Measurements from ENCODE around the gene TC2N. TPM values are rescaled to one million over a fixed set of nuclear protein-coding genes. Genes with fewer than 3 reads are reported as not detected.
A peak's percentile ranks its signal among the peaks of the same experiment; 100 is the strongest.
"Not testable (repeated sequence)": the region's sequence is repeated elsewhere in the genome, so short reads cannot be mapped to it uniquely, and the experiment has no call there.

The TC2N gene
- total RNA-seq, 1 donor, result 133 TPM

- Histone ChIP-seq H3K4me1 (ENCODE audit: insufficient read depth, low read length) (peaks cover 56% of the 10 kb centered on the region), H3K4me3 (ENCODE audit: low read length) (no peak overlapping the region), H3K9me3 (ENCODE audit: low read depth, low read length) (no peaks in the 10 kb centered on the region), H3K27me3 (ENCODE audit: insufficient read depth, low read length) (no peaks in the 10 kb centered on the region)
Measured at GRCh38 chr14:91862417-91862816, 4.9 kb downstream of the TC2N start.

DNA sequence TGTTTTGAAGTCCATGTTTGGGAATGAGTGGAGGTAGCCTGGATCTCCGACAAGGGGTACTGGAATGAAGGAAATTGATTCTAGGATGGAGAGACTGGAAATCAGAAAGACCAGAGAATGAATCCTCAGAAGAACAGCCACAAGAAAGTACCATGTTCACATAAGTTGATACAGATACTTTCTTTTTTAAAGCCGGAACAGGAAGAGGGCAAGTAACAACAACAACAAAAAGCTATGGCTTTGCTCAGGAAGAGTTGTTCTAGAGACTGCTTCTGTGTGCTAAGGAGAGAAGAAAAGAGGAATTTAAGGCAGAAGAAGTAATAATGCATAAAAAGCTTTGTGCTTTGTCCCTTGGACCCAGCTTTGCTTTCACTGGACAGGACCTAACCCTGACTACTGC lies 6.2 kb downstream of the TC2N start:
- Histone ChIP-seq H3K27me3 (ENCODE audit: insufficient read depth, low read length) (no peaks in the 10 kb centered on the region), H3K9me3 (ENCODE audit: low read depth, low read length) (no peaks in the 10 kb centered on the region), H3K4me1 (ENCODE audit: insufficient read depth, low read length) (peaks cover 65% of the 10 kb centered on the region), H3K4me3 (ENCODE audit: low read length) (no peak overlapping the region)

DNA sequence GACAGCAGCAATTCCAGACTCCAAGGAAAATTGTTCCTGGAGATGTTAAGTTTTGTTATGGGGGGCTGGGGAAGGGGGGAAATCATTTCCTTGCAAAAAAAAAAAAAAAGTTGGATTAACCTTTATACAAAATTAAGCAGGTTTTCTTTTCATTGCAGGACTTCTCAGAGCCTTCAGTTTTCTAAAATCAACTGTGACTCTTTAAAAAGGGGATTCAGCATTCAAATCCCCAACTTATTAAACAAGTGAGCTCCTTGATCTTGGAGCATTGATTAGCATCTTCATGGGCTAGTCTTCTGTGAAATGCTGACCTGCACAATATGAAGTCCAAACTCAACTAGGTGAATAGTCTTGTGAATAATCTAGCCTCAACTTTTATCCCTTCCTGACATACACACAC lies 7.1 kb downstream of the TC2N start:
- no peaks in the 10 kb centered on the region for H3K9me3 ChIP-seq (ENCODE audit: low read depth, low read length)
- H3K27me3 ChIP-seq (ENCODE audit: insufficient read depth, low read length), result no peaks in the 10 kb centered on the region
- no peak overlapping the region for H3K4me3 ChIP-seq (ENCODE audit: low read length)
- peaks cover 73% of the 10 kb centered on the region for H3K4me1 ChIP-seq (ENCODE audit: insufficient read depth, low read length)

DNA sequence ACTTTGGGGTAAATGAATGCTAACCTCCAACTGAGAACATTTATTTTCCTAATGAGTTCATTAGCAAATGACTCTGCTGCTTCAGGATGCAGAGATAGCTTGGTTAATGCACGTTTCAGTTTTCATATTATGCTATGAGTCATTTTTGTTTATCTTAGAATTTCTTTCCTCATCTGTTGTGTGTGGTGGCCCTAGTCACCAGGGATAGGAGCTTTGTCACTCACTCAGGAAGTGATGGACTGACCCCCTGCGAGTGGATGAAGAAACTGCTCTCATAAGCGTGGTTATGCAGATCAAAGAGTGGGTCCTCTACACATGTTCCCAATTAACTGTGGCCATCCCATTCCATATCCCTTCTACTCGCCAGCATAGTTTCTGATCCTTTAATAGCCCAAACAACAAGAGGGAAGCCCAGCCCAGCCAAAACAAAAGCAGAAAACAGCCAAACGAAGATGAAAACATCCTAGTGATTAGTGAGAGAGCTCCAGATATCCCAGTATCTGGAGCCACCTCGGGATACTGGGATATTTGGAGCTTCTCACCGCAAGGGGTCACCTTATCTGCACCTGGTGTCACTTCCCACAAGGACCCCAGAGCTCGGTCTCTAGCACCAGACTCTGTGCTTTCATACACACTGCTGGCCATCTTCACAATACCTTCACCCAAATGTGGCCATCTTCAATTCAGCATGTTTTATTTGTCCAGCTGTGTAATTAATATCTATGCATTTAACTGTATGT lies 8.6 kb downstream of the TC2N start:
- no peaks in the 10 kb centered on the region for H3K9me3 ChIP-seq (ENCODE audit: low read depth, low read length)
- peaks cover 70% of the 10 kb centered on the region for H3K4me1 ChIP-seq (ENCODE audit: insufficient read depth, low read length)
- H3K27me3 ChIP-seq (ENCODE audit: insufficient read depth, low read length), result no peaks in the 10 kb centered on the region
- H3K4me3 ChIP-seq (ENCODE audit: low read length), result no peak overlapping the region

GRCh38 chr14:91857614-91858013 lies 9.7 kb downstream of the TC2N start:
- H3K4me1 ChIP-seq (ENCODE audit: insufficient read depth, low read length), result peaks cover 65% of the 10 kb centered on the region
- H3K27me3 ChIP-seq (ENCODE audit: insufficient read depth, low read length), result no peaks in the 10 kb centered on the region
- no peak overlapping the region for H3K4me3 ChIP-seq (ENCODE audit: low read length)
- H3K9me3 ChIP-seq (ENCODE audit: low read depth, low read length), result no peaks in the 10 kb centered on the region

GRCh38 chr14:91854327-91854934 lies 12.9 kb downstream of the TC2N start:
- Histone ChIP-seq H3K4me3 (ENCODE audit: low read length) (no peak overlapping the region), H3K27me3 (ENCODE audit: insufficient read depth, low read length) (no peaks in the 10 kb centered on the region), H3K4me1 (ENCODE audit: insufficient read depth, low read length) (peaks cover 40% of the 10 kb centered on the region), H3K9me3 (ENCODE audit: low read depth, low read length) (no peaks in the 10 kb centered on the region)

DNA sequence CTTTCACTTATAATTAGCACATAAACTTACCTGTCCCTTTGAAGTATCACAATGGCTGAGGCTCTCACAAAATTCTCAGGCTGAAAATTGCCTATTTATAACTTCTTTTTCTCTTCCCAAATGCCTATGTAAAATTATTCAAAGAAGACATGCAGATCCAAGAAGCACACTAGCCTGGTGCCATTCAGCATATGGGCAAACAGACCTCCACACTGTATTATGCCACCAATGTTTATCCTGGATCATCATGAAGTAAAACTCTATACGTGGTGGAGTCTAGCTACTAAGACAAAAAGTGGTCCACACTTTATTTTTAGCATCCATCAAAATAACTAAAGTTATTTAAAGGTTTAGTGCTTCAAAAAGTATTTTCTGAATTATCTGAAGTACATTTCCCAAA lies 15.8 kb downstream of the TC2N start:
- Histone ChIP-seq H3K27me3 (ENCODE audit: insufficient read depth, low read length) (no peaks in the 10 kb centered on the region), H3K9me3 (ENCODE audit: low read depth, low read length) (no peaks in the 10 kb centered on the region), H3K4me1 (ENCODE audit: insufficient read depth, low read length) (peaks cover 30% of the 10 kb centered on the region), H3K4me3 (ENCODE audit: low read length) (no peak overlapping the region)

DNA sequence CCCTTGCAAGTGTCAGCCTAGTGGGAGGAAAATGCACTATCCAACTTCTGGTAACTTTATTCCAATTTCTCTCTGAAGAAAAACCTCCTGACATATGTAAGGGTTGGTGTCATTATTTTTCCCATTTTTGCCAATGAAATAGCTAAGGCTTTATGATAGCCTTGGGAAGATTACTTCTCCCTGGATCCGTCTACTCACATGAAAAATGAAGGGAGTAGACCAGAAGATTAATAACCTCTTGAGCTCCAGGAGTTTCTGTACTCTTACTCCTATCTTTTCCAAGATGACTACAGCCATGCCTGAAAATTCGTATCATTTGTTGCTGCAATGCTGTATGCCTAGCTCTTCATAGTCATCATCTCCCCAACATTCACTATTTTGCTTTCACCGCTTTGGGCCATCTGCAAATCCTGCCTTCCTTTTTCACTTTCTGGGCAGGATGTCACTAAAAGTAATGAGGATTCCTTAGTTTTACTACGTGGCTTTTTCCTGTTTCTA lies 18.8 kb downstream of the TC2N start:
- no peak overlapping the region for H3K4me3 ChIP-seq (ENCODE audit: low read length)
- H3K9me3 ChIP-seq (ENCODE audit: low read depth, low read length), result no peaks in the 10 kb centered on the region
- H3K4me1 ChIP-seq (ENCODE audit: insufficient read depth, low read length), result peaks cover 20% of the 10 kb centered on the region
- H3K27me3 ChIP-seq (ENCODE audit: insufficient read depth, low read length), result no peaks in the 10 kb centered on the region

DNA sequence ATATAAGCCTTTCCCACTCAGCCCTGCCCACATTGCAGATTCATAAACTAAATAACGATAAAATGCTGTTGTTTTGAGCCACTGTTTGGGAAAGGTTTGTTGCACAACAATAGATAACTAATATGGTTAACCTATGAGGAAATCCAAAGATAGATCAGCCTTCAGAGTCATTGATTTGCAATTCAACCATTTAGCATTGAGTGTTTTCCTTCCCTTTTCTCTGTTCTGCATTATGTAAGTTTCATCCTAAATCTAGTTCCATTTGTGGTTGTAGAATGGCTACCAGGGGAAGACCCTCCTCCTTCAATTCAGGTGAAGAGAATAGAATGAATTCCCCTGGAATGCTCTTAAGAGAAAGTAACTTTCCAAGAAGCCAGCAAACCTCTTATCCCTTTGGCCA lies 19.6 kb downstream of the TC2N start:
- Histone ChIP-seq H3K27me3 (ENCODE audit: insufficient read depth, low read length) (no peaks in the 10 kb centered on the region), H3K4me3 (ENCODE audit: low read length) (no peak overlapping the region), H3K4me1 (ENCODE audit: insufficient read depth, low read length) (peaks cover 25% of the 10 kb centered on the region), H3K9me3 (ENCODE audit: low read depth, low read length) (no peaks in the 10 kb centered on the region)

DNA sequence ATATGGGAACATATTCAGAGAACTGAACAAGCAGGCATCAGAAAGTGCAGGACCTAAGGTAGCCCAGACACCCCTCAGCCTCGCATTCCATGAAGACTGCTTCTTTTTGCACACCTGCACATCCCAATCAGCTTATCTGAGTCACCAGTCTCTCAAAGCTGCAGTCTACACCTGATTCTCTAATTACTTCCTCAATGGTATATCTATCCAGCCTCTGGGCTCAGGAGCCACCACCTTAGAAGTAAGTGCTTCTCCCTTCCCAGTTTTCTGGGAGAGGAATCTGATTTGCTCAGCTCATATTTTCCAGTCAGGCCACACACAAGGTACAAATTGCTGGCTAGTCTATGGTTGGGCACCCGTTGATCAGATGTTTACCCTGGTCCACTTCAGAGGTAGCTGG lies 21.7 kb downstream of the TC2N start:
- H3K9me3 ChIP-seq (ENCODE audit: low read depth, low read length), result no peaks in the 10 kb centered on the region
- no peaks in the 10 kb centered on the region for H3K27me3 ChIP-seq (ENCODE audit: insufficient read depth, low read length)
- peaks cover 33% of the 10 kb centered on the region for H3K4me1 ChIP-seq (ENCODE audit: insufficient read depth, low read length)

DNA sequence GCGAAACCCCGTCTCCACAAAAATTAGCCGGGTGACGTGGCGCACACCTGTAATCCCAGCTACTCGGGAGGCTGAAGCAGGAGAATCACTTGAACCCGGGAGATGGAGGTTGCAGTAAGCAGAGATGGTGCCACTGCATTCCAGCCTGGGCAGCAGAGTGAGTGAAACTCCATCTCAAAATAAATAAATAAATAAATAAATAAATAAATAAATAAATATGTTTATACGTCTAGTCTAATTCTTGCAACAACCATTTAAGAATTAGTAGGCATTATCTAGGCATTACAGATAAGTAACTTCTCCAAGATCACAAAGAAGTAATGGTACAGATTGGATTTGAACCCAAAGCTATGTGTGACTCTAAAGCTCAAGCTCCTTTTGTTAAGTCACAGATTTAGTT lies 22.3 kb downstream of the TC2N start:
- H3K4me3 ChIP-seq (ENCODE audit: low read length); H3K9me3 ChIP-seq (ENCODE audit: low read depth, low read length); H3K27me3 ChIP-seq (ENCODE audit: insufficient read depth, low read length): not testable (repeated sequence)
- H3K4me1 ChIP-seq (ENCODE audit: insufficient read depth, low read length), result peaks cover 33% of the 10 kb centered on the region

More for the DNA sequence above, 21.7 kb downstream of the TC2N start:
- no peak overlapping the region for H3K4me3 ChIP-seq (ENCODE audit: low read length)

DNA sequence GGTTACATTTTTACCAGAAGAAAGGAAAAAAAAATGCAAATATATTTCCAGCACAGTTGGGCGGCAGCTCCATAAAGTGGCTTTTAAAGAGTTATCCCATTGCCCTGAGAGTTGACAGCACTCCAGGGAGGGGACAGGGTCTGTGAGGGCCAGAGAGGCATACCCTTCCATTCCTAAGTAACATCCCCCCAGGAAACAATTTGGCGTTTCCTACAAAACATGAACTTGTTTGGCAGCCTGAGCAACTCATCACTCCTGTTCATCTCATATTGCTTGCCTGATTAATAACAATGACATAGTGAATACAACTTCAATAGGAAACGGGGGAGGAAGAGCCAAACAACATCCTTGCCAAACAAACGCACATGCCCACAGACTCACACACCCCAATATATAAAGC lies 23.3 kb downstream of the TC2N start:
- Histone ChIP-seq H3K9me3 (ENCODE audit: low read depth, low read length) (no peaks in the 10 kb centered on the region), H3K4me1 (ENCODE audit: insufficient read depth, low read length) (peaks cover 33% of the 10 kb centered on the region), H3K27me3 (ENCODE audit: insufficient read depth, low read length) (no peaks in the 10 kb centered on the region), H3K4me3 (ENCODE audit: low read length) (no peak overlapping the region)

GRCh38 chr14:91843437-91843836 lies 23.9 kb downstream of the TC2N start:
- H3K4me3 ChIP-seq (ENCODE audit: low read length), result no peak overlapping the region
- no peaks in the 10 kb centered on the region for H3K9me3 ChIP-seq (ENCODE audit: low read depth, low read length)
- H3K27me3 ChIP-seq (ENCODE audit: insufficient read depth, low read length), result no peaks in the 10 kb centered on the region
- H3K4me1 ChIP-seq (ENCODE audit: insufficient read depth, low read length), result peaks cover 29% of the 10 kb centered on the region

- H3K27me3 ChIP-seq (ENCODE audit: insufficient read depth, low read length), result peaks cover 13% of the 10 kb centered on the region
- H3K9me3 ChIP-seq (ENCODE audit: low read depth, low read length), result no peaks in the 10 kb centered on the region
- H3K4me3 ChIP-seq (ENCODE audit: low read length), result no peak overlapping the region
- peaks cover 29% of the 10 kb centered on the region for H3K4me1 ChIP-seq (ENCODE audit: insufficient read depth, low read length)
Measured at GRCh38 chr14:91841065-91841464, 26.3 kb downstream of the TC2N start.

DNA sequence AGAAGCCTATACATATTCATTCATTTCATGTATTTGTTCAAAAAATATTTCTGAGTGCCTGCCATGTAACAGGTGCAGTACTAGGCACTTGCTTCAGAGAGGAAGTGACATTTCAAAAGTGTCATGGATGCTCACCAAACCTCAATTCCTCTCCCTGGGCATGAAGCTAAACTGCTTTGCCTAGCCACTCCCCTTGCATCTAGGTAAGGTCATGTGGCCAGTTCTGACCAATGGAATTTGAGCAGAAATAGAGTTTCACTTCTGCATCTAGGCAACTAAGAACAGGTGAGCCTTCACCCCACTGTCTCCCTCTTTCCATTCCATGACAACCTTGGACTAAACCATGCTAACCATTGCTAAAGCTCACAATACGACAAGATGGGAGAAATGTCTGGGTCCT lies 27.6 kb downstream of the TC2N start:
- H3K4me1 ChIP-seq (ENCODE audit: insufficient read depth, low read length), result peaks cover 35% of the 10 kb centered on the region

DNA sequence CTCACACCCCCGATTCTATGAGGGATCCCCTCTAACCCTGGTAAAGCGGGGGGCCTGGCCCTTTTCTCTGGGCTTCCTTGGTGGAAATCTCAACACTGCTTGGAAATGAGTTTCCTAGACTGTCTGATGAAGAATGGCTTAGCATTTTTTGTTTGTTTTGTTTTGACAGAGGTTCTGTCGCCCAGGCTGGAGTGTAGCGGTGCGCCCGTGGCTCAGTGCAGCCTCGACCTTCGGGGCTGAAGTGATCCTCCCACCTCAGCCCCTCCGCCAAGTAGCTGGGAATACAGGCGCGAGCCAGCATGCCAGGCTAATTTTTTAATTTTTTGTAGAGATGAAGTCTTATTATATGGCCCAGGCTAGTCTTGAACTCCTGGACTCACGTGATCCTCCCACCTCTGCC lies 30.3 kb downstream of the TC2N start:
- H3K4me3 ChIP-seq (ENCODE audit: low read length), result peak overlapping the region; percentile 36
- H3K9me3 ChIP-seq (ENCODE audit: low read depth, low read length), result no peaks in the 10 kb centered on the region
- peaks cover 27% of the 10 kb centered on the region for H3K4me1 ChIP-seq (ENCODE audit: insufficient read depth, low read length)
- peaks cover 39% of the 10 kb centered on the region for H3K27me3 ChIP-seq (ENCODE audit: insufficient read depth, low read length)

More for the DNA sequence above, 27.6 kb downstream of the TC2N start:
- Histone ChIP-seq H3K9me3 (ENCODE audit: low read depth, low read length) (no peaks in the 10 kb centered on the region), H3K4me3 (ENCODE audit: low read length) (no peak overlapping the region), H3K27me3 (ENCODE audit: insufficient read depth, low read length) (peaks cover 26% of the 10 kb centered on the region)

Data from mononuclear cell (primary cell).